ENCODE data around the gene OSER1. TPM values are rescaled to one million over a fixed set of nuclear protein-coding genes. Genes with fewer than 3 reads are reported as not detected.

The OSER1 gene
- total RNA-seq, 1 donor from 2014 or later = 28.0 TPM

DNA sequence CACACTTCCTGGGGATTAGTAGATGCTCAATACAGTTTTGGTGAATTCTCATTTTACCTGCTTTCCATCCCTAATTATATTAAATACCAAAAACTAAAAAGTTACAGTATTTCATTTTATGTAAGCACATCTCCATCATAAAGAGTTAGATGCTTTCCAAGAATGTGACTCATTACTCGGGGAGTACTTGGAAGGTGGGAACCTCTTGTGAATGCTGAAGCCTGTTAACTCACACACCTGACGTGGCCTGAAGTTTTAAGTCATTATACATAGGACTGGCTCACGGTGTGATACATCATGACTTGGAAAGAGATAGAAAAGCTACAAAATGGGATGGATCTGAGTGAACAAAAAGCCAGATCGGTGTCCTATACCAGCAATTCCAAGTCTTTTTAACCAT is 2.2 kb upstream of the OSER1 start:
- H3K9me3 ChIP-seq = no peaks in the 10 kb centered on the region
- TF ChIP-seq POLR2A (IDR thresholded peaks at IDR 0.05) (no peak), POLR2AphosphoS5 (IDR thresholded peaks at IDR 0.05; ENCODE audit: insufficient read depth in 1 of 2, low read depth in 1 of 2) (no peak)
- TF ChIP-seq, protein P1, sequence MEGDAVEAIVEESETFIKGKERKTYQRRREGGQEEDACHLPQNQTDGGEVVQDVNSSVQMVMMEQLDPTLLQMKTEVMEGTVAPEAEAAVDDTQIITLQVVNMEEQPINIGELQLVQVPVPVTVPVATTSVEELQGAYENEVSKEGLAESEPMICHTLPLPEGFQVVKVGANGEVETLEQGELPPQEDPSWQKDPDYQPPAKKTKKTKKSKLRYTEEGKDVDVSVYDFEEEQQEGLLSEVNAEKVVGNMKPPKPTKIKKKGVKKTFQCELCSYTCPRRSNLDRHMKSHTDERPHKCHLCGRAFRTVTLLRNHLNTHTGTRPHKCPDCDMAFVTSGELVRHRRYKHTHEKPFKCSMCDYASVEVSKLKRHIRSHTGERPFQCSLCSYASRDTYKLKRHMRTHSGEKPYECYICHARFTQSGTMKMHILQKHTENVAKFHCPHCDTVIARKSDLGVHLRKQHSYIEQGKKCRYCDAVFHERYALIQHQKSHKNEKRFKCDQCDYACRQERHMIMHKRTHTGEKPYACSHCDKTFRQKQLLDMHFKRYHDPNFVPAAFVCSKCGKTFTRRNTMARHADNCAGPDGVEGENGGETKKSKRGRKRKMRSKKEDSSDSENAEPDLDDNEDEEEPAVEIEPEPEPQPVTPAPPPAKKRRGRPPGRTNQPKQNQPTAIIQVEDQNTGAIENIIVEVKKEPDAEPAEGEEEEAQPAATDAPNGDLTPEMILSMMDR (IDR thresholded peaks at IDR 0.05) = no peak
- H3K27ac ChIP-seq = no peak overlapping the region
- intact Hi-C loops (cut with DNase I) = no loop called here
- no peaks in the 10 kb centered on the region for H3K27me3 ChIP-seq
- H3K4me3 ChIP-seq = no peak overlapping the region
- H3K4me1 ChIP-seq = peaks cover 43% of the 10 kb centered on the region
- no peaks in the 10 kb centered on the region for H3K36me3 ChIP-seq
- no peak for DNase-seq (ENCODE audit: extremely low spot score in 2 of 2)

DNA sequence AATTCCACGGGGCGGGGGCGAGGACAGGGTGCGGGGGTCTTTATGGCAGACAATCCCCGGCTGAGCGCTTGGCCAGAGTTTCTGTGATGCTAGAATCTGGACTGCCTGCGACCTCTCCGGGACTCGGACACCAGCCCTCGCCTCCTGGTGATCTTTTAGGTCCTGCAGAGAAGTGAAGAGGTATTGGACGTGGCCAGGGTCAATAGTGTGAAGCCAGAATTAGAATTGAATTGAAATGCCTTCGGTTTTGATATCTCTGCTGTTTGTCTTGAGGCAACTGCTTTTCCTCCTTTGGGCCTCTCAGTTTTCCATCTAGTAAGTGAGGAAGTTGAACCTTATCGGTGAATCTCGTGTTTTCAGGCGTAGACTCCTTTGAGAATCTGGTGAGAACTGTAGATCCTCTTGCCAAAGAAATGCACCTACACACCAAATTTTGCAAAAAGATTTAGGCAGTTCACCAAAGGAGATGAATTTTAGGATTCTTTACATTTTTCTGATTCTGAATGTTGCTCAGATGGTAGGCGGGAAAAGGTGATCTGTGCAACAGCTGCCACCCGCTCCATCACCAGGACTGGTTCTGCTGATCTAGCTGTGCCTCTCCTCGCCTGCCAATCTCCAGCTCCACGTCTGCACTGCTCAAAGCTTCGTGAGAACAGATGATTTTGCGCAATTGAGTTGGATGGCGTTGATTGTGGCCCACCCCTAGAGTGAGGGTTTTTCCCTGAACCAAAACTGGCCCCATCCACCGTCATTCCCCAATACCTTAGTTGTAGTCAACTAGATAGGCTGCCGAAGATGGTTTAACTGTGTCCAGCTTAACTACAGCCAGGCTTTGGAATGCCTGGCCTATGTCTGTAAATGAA is 837 bp upstream of the OSER1 start:
- Histone ChIP-seq H3K36me3 (no peaks in the 10 kb centered on the region), H3K4me1 (peaks cover 43% of the 10 kb centered on the region), H3K4me3 (peak overlapping the region; percentile 69 to 100), H3K27me3 (no peaks in the 10 kb centered on the region), H3K9me3 (no peaks in the 10 kb centered on the region), H3K27ac (peak overlapping the region; percentile 99)
- DNase-seq (ENCODE audit: extremely low spot score in 2 of 2) = no peak
- TF ChIP-seq POLR2AphosphoS5 (IDR thresholded peaks at IDR 0.05; ENCODE audit: insufficient read depth in 1 of 2, low read depth in 1 of 2) (no peak), POLR2A (IDR thresholded peaks at IDR 0.05) (no peak)
- TF ChIP-seq, protein P1 (IDR thresholded peaks at IDR 0.05) = no peak
- intact Hi-C loops (cut with DNase I) = no loop called here

DNA sequence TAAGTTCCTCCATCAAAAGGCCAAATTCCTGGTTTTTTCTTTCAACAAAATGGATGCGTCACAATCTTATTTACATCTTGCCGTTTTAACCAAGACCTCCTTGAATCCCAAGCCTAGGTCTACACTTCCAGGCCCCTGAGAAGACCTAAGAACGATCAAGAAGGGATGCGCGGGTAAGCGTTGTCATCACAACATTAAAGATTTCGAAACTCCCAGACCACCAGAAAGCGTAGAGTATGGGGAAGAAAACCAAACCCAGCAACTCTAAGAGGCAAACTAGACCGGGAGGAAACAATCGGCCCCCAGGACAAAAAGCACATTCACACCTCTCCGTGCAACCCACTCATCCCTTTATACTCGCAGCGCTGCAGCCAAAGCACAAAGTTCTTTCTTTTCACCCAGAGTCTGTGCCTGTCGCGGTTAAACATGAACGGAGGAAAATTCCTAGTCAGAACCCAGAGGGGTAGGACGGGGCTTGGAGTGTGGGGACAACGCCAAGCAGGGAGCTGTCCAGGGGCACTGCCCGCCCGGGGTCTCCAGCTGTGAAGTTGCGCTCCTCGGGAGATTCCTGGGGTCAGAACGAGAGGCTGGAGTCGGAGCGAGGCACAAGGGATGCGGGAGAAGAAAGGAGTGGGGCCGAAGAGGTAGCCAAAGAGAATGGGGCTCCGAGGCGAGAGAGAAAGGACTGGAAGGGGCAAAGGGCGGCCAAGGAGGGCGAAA is 725 bp downstream of the OSER1 start:
- Histone ChIP-seq H3K9me3 (no peaks in the 10 kb centered on the region), H3K4me1 (peaks cover 45% of the 10 kb centered on the region), H3K27me3 (no peaks in the 10 kb centered on the region), H3K27ac (peak overlapping the region; percentile 99), H3K36me3 (no peaks in the 10 kb centered on the region), H3K4me3 (peak overlapping the region; percentile 69 to 100)
- TF ChIP-seq, protein P1 (IDR thresholded peaks at IDR 0.05) = no peak
- TF ChIP-seq POLR2AphosphoS5 (IDR thresholded peaks at IDR 0.05; ENCODE audit: insufficient read depth in 1 of 2, low read depth in 1 of 2) = no peak
- DNase-seq (ENCODE audit: extremely low spot score in 2 of 2) = no peak
- intact Hi-C loops (cut with DNase I) = no loop called here

DNA sequence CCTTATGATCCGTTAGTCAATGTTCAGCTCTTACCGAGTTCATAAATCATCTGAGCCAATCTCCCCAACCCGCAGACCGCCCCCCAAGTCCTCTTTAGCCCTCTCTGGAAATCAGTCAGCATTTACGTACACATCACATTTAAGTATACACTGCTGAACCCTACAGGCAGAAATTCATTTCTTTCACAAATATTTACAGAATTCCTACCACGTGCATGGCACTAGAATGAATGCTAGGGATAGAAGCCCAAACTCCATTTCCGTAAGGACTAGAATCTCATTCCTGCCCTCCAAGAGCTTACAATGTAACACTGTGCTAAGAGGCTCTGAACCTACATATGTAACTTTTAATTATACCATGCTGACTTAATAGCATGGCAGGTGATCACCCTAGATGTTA is 1.8 kb downstream of the OSER1 start:
- peak overlapping the region; percentile 69 to 100 for H3K4me3 ChIP-seq
- peak overlapping the region; percentile 99 for H3K27ac ChIP-seq
- H3K4me1 ChIP-seq = peaks cover 55% of the 10 kb centered on the region

More for the DNA sequence above, 1.8 kb downstream of the OSER1 start:
- no peaks in the 10 kb centered on the region for H3K9me3 ChIP-seq
- TF ChIP-seq, protein P1 (IDR thresholded peaks at IDR 0.05) = no peak
- TF ChIP-seq POLR2A (IDR thresholded peaks at IDR 0.05) (no peak), POLR2AphosphoS5 (IDR thresholded peaks at IDR 0.05; ENCODE audit: insufficient read depth in 1 of 2, low read depth in 1 of 2) (no peak)
- no peaks in the 10 kb centered on the region for H3K36me3 ChIP-seq
- intact Hi-C loops (cut with DNase I) = no loop called here
- no peak for DNase-seq (ENCODE audit: extremely low spot score in 2 of 2)
- H3K27me3 ChIP-seq = no peaks in the 10 kb centered on the region

Measured in vagina (tissue), 2 donors.